ENCODE data around the gene LHFPL4.
A peak's percentile ranks its signal among the peaks of the same experiment; 100 is the strongest.
"Not testable (repeated sequence)": the region's sequence is repeated elsewhere in the genome, so short reads cannot be mapped to it uniquely, and the experiment has no call there.

Gene LHFPL4

GRCh38 chr3:9553021-9553947 is at the start of gene LHFPL4:
LHFPL4 (minus strand) TSS chr3:9553822; CDS start chr3:9552679, 1,143 bp downstream.
- DNase-seq: no peak

- DNase-seq: no peak
Measured at GRCh38 chr3:9602620-9603019, 49.0 kb upstream of the LHFPL4 start.

GRCh38 chr3:9601006-9601581 is 47.5 kb upstream of the LHFPL4 start:
- DNase-seq: not testable (repeated sequence)

- DNase-seq: peak; percentile 51
Measured at GRCh38 chr3:9600597-9600996, 47.0 kb upstream of the LHFPL4 start.

- no peak for DNase-seq
Measured at GRCh38 chr3:9598783-9599387, 45.3 kb upstream of the LHFPL4 start.

GRCh38 chr3:9595877-9596276 is 42.3 kb upstream of the LHFPL4 start:
- no peak for DNase-seq

GRCh38 chr3:9591781-9592180 is 38.2 kb upstream of the LHFPL4 start:
- not testable (repeated sequence) for DNase-seq

GRCh38 chr3:9590282-9590791 is 36.7 kb upstream of the LHFPL4 start:
- no peak for DNase-seq

- no peak for DNase-seq
Measured at GRCh38 chr3:9583792-9584191, 30.2 kb upstream of the LHFPL4 start.

- no peak for DNase-seq
Measured at GRCh38 chr3:9583371-9583770, 29.7 kb upstream of the LHFPL4 start.

- DNase-seq: no peak
Measured at GRCh38 chr3:9582332-9582731, 28.7 kb upstream of the LHFPL4 start.

GRCh38 chr3:9581742-9582141 is 28.1 kb upstream of the LHFPL4 start:
- DNase-seq: no peak

GRCh38 chr3:9569054-9569453 is 15.4 kb upstream of the LHFPL4 start:
- no peak for DNase-seq

- no peak for DNase-seq
Measured at GRCh38 chr3:9565316-9565715, 11.7 kb upstream of the LHFPL4 start.

- DNase-seq: no peak
Measured at GRCh38 chr3:9563851-9564250, 10.2 kb upstream of the LHFPL4 start.

- DNase-seq: not testable (repeated sequence)
Measured at GRCh38 chr3:9560056-9560455, 6.4 kb upstream of the LHFPL4 start.

- no peak for DNase-seq
Measured at GRCh38 chr3:9553948-9554513, 409 bp upstream of the LHFPL4 start.

GRCh38 chr3:9552252-9552999 is 1.2 kb downstream of the LHFPL4 start:
- DNase-seq: peak; percentile 67

GRCh38 chr3:9550999-9551398 is 2.6 kb downstream of the LHFPL4 start:
- no peak for DNase-seq

GRCh38 chr3:9549600-9549999 is 4.0 kb downstream of the LHFPL4 start:
- DNase-seq: no peak

- no peak for DNase-seq
Measured at GRCh38 chr3:9548991-9549390, 4.6 kb downstream of the LHFPL4 start.

- no peak for DNase-seq
Measured at GRCh38 chr3:9542182-9542581, 11.4 kb downstream of the LHFPL4 start.

GRCh38 chr3:9536212-9536611 is 17.4 kb downstream of the LHFPL4 start:
- DNase-seq: no peak

Data from left hindlimb (tissue), 1 donor.